ENCODE data around the gene SCGB1D1.

- TF ChIP-seq GATA2 (CRISPR knock-in tag; IDR thresholded peaks at IDR 0.05): no peak
- TF ChIP-seq, protein P1, sequence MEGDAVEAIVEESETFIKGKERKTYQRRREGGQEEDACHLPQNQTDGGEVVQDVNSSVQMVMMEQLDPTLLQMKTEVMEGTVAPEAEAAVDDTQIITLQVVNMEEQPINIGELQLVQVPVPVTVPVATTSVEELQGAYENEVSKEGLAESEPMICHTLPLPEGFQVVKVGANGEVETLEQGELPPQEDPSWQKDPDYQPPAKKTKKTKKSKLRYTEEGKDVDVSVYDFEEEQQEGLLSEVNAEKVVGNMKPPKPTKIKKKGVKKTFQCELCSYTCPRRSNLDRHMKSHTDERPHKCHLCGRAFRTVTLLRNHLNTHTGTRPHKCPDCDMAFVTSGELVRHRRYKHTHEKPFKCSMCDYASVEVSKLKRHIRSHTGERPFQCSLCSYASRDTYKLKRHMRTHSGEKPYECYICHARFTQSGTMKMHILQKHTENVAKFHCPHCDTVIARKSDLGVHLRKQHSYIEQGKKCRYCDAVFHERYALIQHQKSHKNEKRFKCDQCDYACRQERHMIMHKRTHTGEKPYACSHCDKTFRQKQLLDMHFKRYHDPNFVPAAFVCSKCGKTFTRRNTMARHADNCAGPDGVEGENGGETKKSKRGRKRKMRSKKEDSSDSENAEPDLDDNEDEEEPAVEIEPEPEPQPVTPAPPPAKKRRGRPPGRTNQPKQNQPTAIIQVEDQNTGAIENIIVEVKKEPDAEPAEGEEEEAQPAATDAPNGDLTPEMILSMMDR (IDR thresholded peaks at IDR 0.05): no peak
Measured at GRCh38 chr11:62144641-62145255, 45.3 kb upstream of the SCGB1D1 start.
